HG03520 (cell line): ENCODE data around the gene KIF1C.
"Not testable (repeated sequence)": the region's sequence is repeated elsewhere in the genome, so short reads cannot be mapped to it uniquely, and the experiment has no call there.

ENCODE experiments used
- ATAC-seq: cut with Tn5 transposase; IDR thresholded peaks from one replicate; pipeline ENCODE4 v1.9.1; 2021; ENCODE audit warnings: mild to moderate bottlenecking, moderate library complexity; ENCODE audit not compliant: unreplicated experiment

Gene KIF1C

GRCh38 chr17:5042157-5043022, 44.6 kb downstream of the KIF1C start:
- ATAC-seq: no peak

GRCh38 chr17:5043524-5043923, 45.8 kb downstream of the KIF1C start:
- ATAC-seq: no peak

- ATAC-seq: no peak
Measured at GRCh38 chr17:5044630-5045029, 46.9 kb downstream of the KIF1C start.

- no peak for ATAC-seq
Measured at GRCh38 chr17:5045496-5045895, 47.7 kb downstream of the KIF1C start.

GRCh38 chr17:5047446-5047845, 49.7 kb downstream of the KIF1C start:
- ATAC-seq: no peak

- ATAC-seq: no peak
Measured at GRCh38 chr17:5049314-5049841, 51.6 kb downstream of the KIF1C start.

GRCh38 chr17:5050278-5050677, 52.5 kb downstream of the KIF1C start:
- ATAC-seq: no peak

- no peak for ATAC-seq
Measured at GRCh38 chr17:5055543-5055942, 57.8 kb downstream of the KIF1C start.

GRCh38 chr17:5065227-5065744, 67.5 kb downstream of the KIF1C start:
- ATAC-seq: no peak

- ATAC-seq: no peak
Measured at GRCh38 chr17:5068236-5068635, 70.5 kb downstream of the KIF1C start.

GRCh38 chr17:5069724-5070123, 72.0 kb downstream of the KIF1C start:
- ATAC-seq: no peak

GRCh38 chr17:5075472-5075871, 77.7 kb downstream of the KIF1C start:
- not testable (repeated sequence) for ATAC-seq

- ATAC-seq: not testable (repeated sequence)
Measured at GRCh38 chr17:5077275-5077674, 79.5 kb downstream of the KIF1C start.

GRCh38 chr17:5077781-5078105, 80.0 kb downstream of the KIF1C start:
- ATAC-seq: no peak
